NB4 (cell line): Measurements from ENCODE around the gene SCG5.

Source experiments
- DNase-seq: peaks from one replicate; pipeline ENCODE4 v3.0.0; 2010; ENCODE audit warnings: low read depth
- H3K4me3 ChIP-seq: one replicate; pipeline ENCODE4 v1.5.1; 2011; ENCODE audit warnings: mild to moderate bottlenecking, low read depth, low read length, moderate library complexity
- MYC ChIP-seq: IDR thresholded peaks from 2 replicates; pipeline ENCODE4 v1.6.1; 2011; ENCODE audit warnings: low read depth, low read length
- POLR2A ChIP-seq: IDR thresholded peaks from 2 replicates; pipeline ENCODE4 v1.6.1; 2011; ENCODE audit warnings: mild to moderate bottlenecking; ENCODE audit not compliant: insufficient read length; ENCODE audit errors: extremely low read depth
- TF ChIP-seq, protein P1 (sequence below): IDR thresholded peaks from 2 replicates; pipeline ENCODE4 v1.6.1; 2011; ENCODE audit warnings: low read depth, low read length
- TF ChIP-seq, protein P2 (sequence below): IDR thresholded peaks from one replicate; pipeline ENCODE4 v1.5.1; 2012; ENCODE audit warnings: low read depth, low read length

The SCG5 gene

DNA sequence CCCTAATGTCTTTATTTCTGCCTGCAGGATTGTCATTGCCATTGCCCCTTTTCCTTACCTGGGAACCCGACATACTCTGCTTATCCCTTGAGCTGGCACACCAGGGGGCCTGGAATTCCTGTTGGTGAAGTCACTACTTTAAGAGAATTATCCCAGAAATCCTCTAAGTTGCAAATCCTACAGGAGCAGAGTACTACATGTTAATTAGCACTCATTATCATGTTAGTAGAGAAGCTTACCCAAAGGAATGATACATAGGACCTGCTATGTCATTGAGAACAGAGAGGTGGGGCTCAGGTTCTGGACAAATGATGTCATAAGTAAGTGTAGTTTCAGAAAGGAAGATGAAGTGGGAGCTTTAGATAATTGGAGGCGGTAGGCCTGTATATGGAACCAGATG, 27.4 kb downstream of the SCG5 start:
- no peak for DNase-seq
- H3K4me3 ChIP-seq = no peak overlapping the region
- TF ChIP-seq, protein P1, sequence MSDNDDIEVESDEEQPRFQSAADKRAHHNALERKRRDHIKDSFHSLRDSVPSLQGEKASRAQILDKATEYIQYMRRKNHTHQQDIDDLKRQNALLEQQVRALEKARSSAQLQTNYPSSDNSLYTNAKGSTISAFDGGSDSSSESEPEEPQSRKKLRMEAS = no peak
- TF ChIP-seq MYC (no peak), POLR2A (no peak)
- TF ChIP-seq, protein P2, sequence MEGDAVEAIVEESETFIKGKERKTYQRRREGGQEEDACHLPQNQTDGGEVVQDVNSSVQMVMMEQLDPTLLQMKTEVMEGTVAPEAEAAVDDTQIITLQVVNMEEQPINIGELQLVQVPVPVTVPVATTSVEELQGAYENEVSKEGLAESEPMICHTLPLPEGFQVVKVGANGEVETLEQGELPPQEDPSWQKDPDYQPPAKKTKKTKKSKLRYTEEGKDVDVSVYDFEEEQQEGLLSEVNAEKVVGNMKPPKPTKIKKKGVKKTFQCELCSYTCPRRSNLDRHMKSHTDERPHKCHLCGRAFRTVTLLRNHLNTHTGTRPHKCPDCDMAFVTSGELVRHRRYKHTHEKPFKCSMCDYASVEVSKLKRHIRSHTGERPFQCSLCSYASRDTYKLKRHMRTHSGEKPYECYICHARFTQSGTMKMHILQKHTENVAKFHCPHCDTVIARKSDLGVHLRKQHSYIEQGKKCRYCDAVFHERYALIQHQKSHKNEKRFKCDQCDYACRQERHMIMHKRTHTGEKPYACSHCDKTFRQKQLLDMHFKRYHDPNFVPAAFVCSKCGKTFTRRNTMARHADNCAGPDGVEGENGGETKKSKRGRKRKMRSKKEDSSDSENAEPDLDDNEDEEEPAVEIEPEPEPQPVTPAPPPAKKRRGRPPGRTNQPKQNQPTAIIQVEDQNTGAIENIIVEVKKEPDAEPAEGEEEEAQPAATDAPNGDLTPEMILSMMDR = no peak

DNA sequence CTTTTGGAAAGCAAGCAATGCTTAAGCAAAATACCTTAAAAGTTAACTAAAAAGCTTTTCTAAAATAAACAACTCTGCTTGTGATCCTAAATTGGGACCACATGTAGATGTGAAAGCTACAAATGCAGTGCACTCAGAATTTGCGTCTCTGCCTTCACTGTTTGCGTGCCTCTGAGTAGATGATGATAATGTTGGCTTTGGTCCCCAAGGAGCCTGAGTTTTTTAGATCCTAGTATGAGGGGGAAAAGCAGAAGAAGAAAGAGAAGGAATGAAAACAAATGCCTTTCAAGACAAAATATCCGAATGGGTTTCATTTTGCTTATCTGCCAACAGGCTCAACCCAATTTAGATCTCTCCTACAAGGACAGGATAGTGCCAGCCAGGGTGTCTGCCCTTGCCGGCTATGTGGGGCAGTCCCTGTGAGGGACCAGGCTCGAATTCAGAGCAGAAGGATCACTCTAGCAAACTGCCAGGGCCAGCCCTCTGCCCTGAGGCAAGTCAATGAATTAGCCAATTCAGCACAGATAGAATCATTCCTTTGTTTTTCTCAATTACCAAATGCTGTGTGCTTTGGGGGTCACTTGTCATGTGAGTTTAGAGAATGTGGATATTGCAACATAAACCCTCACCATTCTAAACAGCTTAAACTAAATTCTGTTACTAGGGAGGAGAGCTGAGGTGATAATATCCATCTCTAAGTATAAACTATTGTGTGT, 28.5 kb downstream of the SCG5 start:
- no peak for DNase-seq
- no peak overlapping the region for H3K4me3 ChIP-seq

DNA sequence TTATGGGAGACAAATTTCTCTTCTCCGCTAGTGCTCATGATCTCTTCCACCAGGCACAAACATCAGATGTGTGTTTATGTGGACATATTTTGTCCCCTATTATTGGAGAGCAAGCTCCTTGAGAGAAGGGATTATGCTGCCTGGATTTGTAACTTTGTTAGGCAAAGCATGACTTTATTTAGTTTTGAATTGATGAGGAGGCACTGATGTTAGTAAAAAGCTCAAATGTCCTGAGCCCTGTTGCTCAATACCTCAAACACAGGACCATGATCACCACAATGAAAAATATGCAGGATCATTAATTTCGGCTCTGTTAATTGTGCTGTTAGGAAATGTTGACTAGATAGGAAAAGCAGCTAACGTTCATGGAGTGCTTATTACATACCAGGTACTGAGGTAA, 29.1 kb downstream of the SCG5 start:
- no peak overlapping the region for H3K4me3 ChIP-seq
- DNase-seq = no peak
- TF ChIP-seq, protein P2 = no peak
- TF ChIP-seq MYC (no peak), POLR2A (no peak)
- TF ChIP-seq, protein P1 = no peak

More for the DNA sequence above, 28.5 kb downstream of the SCG5 start:
- TF ChIP-seq MYC = no peak
- no peak for TF ChIP-seq POLR2A
- TF ChIP-seq, protein P2 = no peak
- TF ChIP-seq, protein P1 = no peak

DNA sequence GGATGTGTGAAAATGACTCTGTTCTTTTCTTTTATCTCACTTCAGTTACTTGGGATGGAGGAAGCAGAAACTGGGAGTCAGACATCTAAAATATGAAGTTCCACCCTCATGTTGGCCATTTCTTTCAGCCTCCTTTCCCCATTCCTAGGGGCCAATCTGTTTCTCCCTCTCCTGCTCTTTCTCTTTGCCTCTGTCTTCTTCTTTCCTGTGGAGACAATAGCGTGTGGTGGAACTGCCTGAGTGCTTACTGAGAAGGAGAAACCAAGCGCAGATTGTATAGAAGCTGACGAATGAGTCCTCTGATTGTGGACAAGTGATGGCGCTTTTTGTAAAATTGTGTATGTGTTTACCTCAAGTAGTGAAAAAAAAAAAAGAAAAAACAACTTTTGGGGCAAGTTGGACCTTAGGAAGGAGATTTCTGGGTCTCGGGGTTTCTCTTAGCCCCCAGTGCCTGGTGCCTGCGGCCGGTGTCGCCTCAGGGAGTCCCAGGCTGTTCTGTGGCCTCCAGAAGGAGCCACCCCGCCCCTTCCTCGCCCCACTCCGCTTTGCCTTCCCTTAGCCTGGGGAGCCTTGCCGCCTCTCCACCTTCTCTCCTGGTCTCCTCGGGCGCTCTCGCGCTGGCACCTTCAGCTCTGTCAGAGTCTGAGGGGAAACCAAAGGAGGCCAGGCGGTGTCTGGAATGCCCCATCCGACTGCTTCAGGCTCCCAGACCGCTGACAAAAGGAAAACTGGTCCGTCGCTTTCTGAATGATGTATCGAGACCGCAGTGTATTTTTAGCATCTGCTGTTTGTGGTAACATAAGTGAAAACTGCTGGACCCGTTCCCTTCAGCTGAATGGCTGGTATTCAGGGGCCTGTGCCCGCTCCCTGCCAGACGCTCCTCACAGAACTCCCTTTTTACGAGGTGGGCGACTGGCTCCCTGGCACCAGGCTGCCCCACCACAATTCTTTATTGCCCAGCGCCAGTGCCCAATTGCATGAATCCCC, 30.1 kb downstream of the SCG5 start:
- H3K4me3 ChIP-seq = no peak overlapping the region
- DNase-seq = no peak
- TF ChIP-seq, protein P1 = no peak
- TF ChIP-seq, protein P2 = no peak
- TF ChIP-seq POLR2A (no peak), MYC (no peak)

DNA sequence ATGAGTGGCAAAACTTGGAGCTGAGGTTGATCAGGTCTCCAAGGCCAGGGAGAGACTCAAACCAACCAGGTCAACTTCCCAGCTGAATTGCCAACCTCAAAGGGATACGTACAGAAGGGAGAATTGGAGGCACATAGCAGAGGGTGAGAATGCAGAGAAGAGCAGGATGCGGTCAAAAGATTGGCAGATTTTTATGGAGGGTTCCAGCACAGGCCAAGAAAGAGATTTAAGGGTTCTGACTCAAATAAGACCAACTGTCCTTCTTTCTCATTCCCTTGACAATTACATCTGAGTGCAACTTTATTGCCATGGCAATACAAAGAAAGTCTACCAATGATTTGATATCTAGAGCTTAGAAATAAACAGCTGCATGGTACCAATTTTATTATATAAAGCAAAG, 33.2 kb downstream of the SCG5 start:
- no peak for DNase-seq
- no peak overlapping the region for H3K4me3 ChIP-seq
- no peak for TF ChIP-seq MYC
- TF ChIP-seq, protein P2 = no peak
- TF ChIP-seq, protein P1 = no peak
- no peak for TF ChIP-seq POLR2A
